DMS 273 (cell line): ENCODE data around the gene MORC3.

Source experiments
- DNase-seq: peaks from one replicate; lab custom pipeline; 2025; ENCODE audit not compliant: unreplicated experiment; lab: John Stamatoyannopoulos, UW

The MORC3 gene

GRCh38 chr21:36419996-36420395, 100.0 kb downstream of the MORC3 start:
- peak; percentile 87 for DNase-seq

GRCh38 chr21:36420571-36421339, 100.8 kb downstream of the MORC3 start:
- no peak for DNase-seq

- peak; percentile 83 for DNase-seq
Measured at GRCh38 chr21:36422279-36423098, 102.5 kb downstream of the MORC3 start.

GRCh38 chr21:36423771-36424433, 103.9 kb downstream of the MORC3 start:
- DNase-seq: no peak

GRCh38 chr21:36424592-36424991, 104.6 kb downstream of the MORC3 start:
- DNase-seq: no peak

- no peak for DNase-seq
Measured at GRCh38 chr21:36425286-36425685, 105.3 kb downstream of the MORC3 start.
